NOMO-1 treated with DMSO at 0.1 percent for 48 hours (cell line): ENCODE data around the gene SLITRK2.

ENCODE experiments used
- DNase-seq: peaks from one replicate; lab custom pipeline; 2025; ENCODE audit not compliant: unreplicated experiment; lab: John Stamatoyannopoulos, UW

Gene SLITRK2, protein sequence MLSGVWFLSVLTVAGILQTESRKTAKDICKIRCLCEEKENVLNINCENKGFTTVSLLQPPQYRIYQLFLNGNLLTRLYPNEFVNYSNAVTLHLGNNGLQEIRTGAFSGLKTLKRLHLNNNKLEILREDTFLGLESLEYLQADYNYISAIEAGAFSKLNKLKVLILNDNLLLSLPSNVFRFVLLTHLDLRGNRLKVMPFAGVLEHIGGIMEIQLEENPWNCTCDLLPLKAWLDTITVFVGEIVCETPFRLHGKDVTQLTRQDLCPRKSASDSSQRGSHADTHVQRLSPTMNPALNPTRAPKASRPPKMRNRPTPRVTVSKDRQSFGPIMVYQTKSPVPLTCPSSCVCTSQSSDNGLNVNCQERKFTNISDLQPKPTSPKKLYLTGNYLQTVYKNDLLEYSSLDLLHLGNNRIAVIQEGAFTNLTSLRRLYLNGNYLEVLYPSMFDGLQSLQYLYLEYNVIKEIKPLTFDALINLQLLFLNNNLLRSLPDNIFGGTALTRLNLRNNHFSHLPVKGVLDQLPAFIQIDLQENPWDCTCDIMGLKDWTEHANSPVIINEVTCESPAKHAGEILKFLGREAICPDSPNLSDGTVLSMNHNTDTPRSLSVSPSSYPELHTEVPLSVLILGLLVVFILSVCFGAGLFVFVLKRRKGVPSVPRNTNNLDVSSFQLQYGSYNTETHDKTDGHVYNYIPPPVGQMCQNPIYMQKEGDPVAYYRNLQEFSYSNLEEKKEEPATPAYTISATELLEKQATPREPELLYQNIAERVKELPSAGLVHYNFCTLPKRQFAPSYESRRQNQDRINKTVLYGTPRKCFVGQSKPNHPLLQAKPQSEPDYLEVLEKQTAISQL

GRCh38 chrX:145817331-145818185, at the start of gene SLITRK2:
TSS of gene SLITRK2 (plus strand) at chrX:145817829. CDS start at chrX:145822426, 4,597 bp downstream.
- DNase-seq = no peak

DNA sequence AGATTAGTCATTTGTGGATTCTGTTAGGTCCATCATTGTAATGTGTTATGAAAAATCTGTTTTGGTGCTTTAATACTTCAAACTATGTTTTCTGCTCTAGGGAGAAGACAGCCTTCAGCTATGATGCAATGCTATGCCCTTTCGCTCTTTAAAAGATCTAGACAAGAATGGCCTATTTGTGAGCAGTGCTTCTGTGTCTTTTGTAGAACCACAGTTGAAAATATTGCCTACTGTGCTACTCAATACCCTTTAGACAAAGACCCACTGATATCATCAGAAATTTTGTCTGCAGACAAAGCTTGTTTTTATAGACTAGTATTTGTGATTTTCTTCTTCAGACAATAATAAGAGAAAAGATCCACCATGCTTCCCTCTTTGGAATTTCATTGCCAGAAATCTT, 44.6 kb upstream of the SLITRK2 start:
- no peak for DNase-seq

GRCh38 chrX:145792281-145792680, 25.3 kb upstream of the SLITRK2 start:
- DNase-seq = no peak

- no peak for DNase-seq
Observed at GRCh38 chrX:145803508-145803907, 14.1 kb upstream of the SLITRK2 start.

GRCh38 chrX:145813081-145813480, 4.5 kb upstream of the SLITRK2 start:
- DNase-seq = no peak

DNA sequence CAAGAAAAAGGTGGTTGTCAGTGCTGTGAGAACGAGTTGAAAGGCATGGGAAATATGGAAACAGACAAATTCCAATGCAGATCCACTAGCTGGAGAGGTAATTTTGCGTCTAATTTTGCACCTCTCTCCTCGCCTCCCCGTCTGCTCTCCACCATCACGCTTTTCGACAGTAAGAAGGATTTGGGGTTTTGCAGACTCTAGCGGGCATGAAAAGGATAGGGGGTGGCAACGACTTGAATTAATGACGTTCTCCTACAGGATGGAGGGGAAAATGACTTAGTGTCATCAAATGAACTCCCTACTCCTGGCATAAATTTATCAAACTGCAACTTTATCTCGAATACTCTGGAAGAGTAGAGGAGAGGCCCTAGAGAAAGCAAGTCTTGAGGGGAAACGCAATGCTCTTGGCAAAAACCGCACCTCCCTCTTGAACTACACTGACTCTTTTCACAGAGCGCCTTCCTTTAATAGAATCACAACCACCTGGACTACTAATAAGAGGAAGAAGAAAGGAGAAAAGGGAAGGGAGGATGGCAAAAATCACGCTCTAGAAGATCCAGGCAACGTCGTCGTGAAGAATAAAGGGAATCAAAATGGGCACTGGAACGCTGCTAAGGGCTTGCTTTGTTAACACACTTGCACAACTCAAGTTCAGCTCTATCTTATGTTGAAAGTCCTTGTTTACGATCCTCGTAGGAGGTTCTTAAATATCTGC, 871 bp upstream of the SLITRK2 start:
- no peak for DNase-seq

DNA sequence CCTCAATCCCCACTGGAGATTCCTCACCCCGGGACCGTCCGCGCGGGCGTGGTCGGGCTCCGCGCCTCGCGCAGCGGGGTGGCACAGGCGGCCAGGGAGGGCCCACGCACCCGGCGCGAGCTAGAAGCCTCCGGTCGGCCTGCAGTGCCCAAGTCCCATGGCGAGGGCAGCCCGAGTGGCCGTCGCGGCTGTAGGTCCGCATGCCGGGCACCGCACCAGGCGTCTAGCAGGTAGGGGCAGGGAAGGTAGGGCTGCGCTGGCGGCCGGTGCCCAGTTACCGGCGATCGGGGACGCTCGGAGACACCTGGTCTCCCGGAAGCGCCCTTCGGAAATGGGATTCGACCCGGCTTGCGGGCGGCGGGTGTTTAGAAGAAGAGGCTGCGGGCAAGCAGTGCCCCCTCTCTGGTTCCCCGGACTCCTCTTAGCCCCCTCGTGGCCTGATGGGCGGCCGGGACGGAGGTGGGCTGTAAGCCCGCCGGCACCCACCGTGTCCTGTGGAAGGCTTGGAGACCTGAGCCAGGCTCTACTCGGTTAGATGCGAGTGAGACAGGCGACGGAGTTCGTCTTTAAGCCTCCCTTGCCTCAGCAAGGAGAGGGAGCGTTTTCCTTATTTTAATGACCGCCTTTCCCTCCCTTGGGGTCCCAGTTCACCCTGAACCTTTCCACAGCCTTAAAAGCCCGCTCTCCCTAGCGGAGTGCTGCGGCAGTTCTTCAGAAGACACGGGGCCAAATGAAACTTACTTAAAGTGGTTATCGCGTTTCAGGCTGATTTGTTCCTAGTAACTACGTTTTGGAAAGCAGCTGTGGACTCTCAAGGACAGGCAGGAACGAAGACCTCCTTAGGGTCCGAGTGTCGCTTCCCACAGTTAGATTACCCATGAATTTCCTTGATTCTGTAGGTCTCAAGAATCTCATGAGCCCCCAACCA, 821 bp downstream of the SLITRK2 start:
- no peak for DNase-seq

GRCh38 chrX:145820825-145821224, 3.2 kb downstream of the SLITRK2 start:
- no peak for DNase-seq

DNA sequence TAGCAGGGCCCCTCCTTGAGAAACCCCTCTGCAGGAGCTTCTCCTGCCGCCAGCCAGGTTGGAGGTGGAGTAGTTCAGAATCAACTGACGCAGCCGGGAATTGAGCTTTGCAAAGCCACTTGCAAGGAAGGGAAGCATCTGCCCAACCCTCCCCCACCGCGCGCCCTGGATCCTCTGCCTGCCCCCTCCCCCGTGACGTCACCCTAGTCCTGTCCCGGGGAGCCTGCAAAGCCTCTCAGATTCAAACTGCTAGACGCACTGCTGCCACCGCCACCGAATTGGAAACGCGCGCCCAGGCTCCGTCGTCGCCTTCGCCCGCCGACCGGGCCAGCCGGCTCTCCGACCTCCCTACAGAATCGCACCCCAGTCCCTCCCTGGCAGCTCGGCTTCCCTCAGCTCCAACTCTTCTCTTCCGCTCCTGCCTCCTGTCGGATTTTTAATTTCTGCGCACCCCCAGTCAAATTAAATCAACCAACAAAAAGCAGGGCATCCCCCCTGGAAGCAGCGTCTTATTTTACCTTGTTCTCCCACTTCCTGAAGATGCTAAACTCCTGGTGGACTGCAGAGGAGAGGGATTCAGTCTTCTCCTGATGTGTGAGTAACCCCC, 3.8 kb downstream of the SLITRK2 start:
- DNase-seq = no peak

GRCh38 chrX:145821898-145822571, 4.4 kb downstream of the SLITRK2 start:
- DNase-seq = no peak

DNA sequence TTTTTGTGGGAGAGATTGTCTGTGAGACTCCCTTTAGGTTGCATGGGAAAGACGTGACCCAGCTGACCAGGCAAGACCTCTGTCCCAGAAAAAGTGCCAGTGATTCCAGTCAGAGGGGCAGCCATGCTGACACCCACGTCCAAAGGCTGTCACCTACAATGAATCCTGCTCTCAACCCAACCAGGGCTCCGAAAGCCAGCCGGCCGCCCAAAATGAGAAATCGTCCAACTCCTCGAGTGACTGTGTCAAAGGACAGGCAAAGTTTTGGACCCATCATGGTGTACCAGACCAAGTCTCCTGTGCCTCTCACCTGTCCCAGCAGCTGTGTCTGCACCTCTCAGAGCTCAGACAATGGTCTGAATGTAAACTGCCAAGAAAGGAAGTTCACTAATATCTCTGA, 5.5 kb downstream of the SLITRK2 start:
- no peak for DNase-seq

GRCh38 chrX:145825896-145826295, 8.3 kb downstream of the SLITRK2 start:
- no peak for DNase-seq

DNA sequence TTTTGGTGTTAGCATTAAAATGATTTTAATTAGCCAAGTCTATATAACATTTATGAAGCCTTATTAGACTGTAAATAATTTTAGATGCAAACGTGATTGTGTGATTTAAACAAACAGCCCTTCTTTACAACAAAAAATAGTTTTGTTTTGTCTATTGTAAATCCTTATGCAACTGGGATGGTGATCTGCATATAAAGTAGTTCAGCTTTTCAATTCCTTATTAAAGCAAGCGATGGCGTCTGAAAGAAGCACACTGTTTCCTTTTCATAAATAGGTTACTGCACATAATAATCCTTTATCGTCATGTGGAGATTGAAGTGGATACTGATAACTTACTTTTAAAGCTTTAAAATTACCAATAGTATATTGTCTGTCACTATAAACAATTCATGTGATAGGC, 8.8 kb downstream of the SLITRK2 start:
- DNase-seq = no peak

DNA sequence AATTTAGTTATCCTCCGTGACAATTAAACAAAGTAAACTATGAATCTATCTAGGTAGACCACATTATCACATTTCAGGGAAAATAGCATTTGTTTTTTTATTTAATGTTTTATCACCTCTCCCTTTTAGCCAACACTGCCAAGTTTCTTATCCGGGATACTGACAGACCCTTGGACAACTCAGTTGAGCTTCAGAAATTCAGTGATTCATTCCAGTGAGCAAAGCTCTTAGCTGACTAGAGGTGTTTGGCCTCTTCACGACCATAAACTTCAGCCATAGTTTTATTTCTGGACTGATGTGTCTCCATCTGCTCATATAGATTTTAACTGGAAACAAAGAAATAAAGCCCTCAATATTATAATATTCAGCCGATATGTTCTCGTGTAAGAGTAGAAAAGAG, 15.2 kb downstream of the SLITRK2 start:
- no peak for DNase-seq

DNA sequence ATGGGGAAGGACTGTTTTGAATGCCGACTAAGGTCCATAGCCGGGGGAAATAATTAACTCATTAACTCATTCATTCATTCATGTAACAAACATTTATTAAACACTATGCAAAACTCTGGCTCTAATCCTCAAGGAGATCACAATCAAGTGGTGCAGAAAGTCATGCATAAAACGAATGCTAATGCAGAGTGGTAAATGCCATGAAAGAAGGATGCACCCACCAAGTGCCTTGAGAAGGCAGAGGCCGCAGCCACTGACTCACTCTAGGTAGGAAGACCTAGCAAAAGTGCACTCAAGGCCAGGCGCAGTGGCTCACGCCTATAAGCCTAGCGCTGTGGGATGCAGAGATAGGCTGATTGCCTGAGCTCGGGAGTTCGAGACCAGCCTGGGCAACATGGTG, 22.9 kb downstream of the SLITRK2 start:
- DNase-seq = no peak

- no peak for DNase-seq
Observed at GRCh38 chrX:145843146-145843904, 25.7 kb downstream of the SLITRK2 start.

- DNase-seq = no peak
Observed at GRCh38 chrX:145844886-145845285, 27.3 kb downstream of the SLITRK2 start.

DNA sequence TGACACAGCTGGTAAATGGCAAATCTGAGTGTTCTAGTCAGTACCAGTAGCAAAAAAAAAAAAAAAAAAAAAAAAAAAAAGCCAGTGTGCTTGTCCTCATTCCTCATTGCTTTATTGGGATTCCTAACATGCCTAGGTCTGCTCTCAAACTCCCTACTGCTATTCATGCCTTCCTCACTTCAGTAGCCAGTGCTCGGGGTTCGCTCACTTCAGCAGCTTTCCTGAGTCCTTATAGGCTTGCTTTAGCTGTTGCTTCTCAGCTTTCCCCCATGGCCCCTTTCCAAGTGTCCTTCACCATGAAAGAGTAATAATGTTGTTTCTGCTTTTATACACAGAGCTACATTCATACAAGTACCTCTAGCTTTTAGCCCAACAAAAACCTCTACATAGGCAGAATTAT, 30.8 kb downstream of the SLITRK2 start:
- DNase-seq = no peak
